Endothelial cell of umbilical vein (primary cell): ENCODE results near the gene CENPN. TPM values are rescaled to one million over a fixed set of nuclear protein-coding genes. Genes with fewer than 3 reads are reported as not detected.

Experiments
- BruUV-seq: library from RNA; stranded (reverse); fragments of 400-500 nt; replicated peaks from 2 replicates; lab custom pipeline; 2021; lab: Mats Ljungman, UMichigan
- CTCF ChIA-PET: fragments of 300-600, 350-600 bp; sonication (Branson Sonifier 250); formaldehyde crosslinking; loops from one replicate; lab custom pipeline; 2021; ENCODE audit warnings: antibody characterized with exemption, inconsistent platforms; lab: Charles Lee
- POLR2A ChIA-PET: fragments of 300-600, 350-600 bp; sonication (Branson Sonifier 250); formaldehyde crosslinking; loops from one replicate; lab custom pipeline; 2021; ENCODE audit warnings: antibody characterized with exemption, inconsistent platforms; lab: Charles Lee
- DNase-seq: peaks from one replicate; pipeline ENCODE4 v3.0.0-alpha.2; 2011; ENCODE audit warnings: low read depth, low spot score
- FAIRE-seq: peaks from 2 replicates; lab custom pipeline; 2011; peaks lifted over from hg19 to GRCh38; lab: Jason Lieb, UNC
- H2AFZ ChIP-seq: 2 replicates; pipeline ENCODE4 v1.6.0; 2012; ENCODE audit warnings: low read depth, low read length, control low read depth, inconsistent platforms
- H3K27ac ChIP-seq: 2 replicates; pipeline ENCODE4 v1.5.1; 2011; ENCODE audit warnings: low read depth, mild to moderate bottlenecking, control low read depth, low read length, moderate library complexity; ENCODE audit not compliant: insufficient read depth
- H3K27me3 ChIP-seq, 2 experiments: 2 replicates each; pipeline versions ENCODE4 v1.6.0 to v1.6.1; 2011; ENCODE audit warnings: low read length in 2 of 2, mixed read lengths in 1 of 2; ENCODE audit not compliant: control insufficient read depth in 2 of 2, insufficient read depth in 2 of 2
- H3K36me3 ChIP-seq, 2 experiments: 2 replicates in 1 of 2; 3 replicates in 1 of 2; pipeline ENCODE4 v1.5.1; 2011; ENCODE audit warnings: low read length in 2 of 2, mild to moderate bottlenecking in 1 of 2, moderate library complexity in 1 of 2; ENCODE audit not compliant: control insufficient read depth in 2 of 2, insufficient read depth in 2 of 2; ENCODE audit errors: extremely low read depth in 1 of 2
- H3K4me1 ChIP-seq: 3 replicates; pipeline ENCODE4 v1.5.1; 2011; ENCODE audit warnings: mild to moderate bottlenecking, low read length; ENCODE audit not compliant: control insufficient read depth, insufficient read depth; ENCODE audit errors: extremely low read depth
- H3K4me2 ChIP-seq: 2 replicates; pipeline ENCODE4 v1.6.1; 2011; ENCODE audit warnings: low read length, control low read depth, mixed read lengths; ENCODE audit not compliant: insufficient read depth
- H3K4me3 ChIP-seq, 3 experiments: fragments of 200-600 bp in 1 of 3; sonication (generic), shearing (Covaris generic) in 1 of 3; replicated peaks in 1 of 3; 2 replicates each; pipeline ENCODE4 v1.5.1; 2011 to 2016; ENCODE audit warnings: control low read depth in 3 of 3, low read length in 3 of 3, mild to moderate bottlenecking in 2 of 3, inconsistent platforms in 1 of 3, low read depth in 1 of 3, moderate library complexity in 1 of 3; ENCODE audit not compliant: insufficient read depth in 1 of 3
- H3K79me2 ChIP-seq: 2 replicates; pipeline ENCODE4 v1.6.0; 2012; ENCODE audit warnings: low read length, inconsistent platforms; ENCODE audit not compliant: control insufficient read depth, insufficient read depth
- H3K9ac ChIP-seq: replicated peaks from 2 replicates; pipeline ENCODE3; 2011; ENCODE audit warnings: low read length, control low read depth; ENCODE audit not compliant: insufficient read depth; ENCODE audit errors: extremely low read depth
- H3K9me1 ChIP-seq: replicated peaks from 3 replicates; pipeline ENCODE4 v1.6.0; 2011; ENCODE audit warnings: mild to moderate bottlenecking, low read length; ENCODE audit not compliant: control insufficient read depth, insufficient read depth; ENCODE audit errors: extremely low read depth
- H3K9me3 ChIP-seq: replicated peaks from 2 replicates; pipeline ENCODE4 v1.5.1; 2012; ENCODE audit warnings: low read length, inconsistent platforms; ENCODE audit not compliant: control insufficient read depth, insufficient read depth
- H4K20me1 ChIP-seq: replicated peaks from 2 replicates; pipeline ENCODE3; 2011; ENCODE audit warnings: mild to moderate bottlenecking, low read length; ENCODE audit not compliant: control insufficient read depth, insufficient read depth; ENCODE audit errors: extremely low read depth
- CTCF ChIP-seq, 2 donors: IDR thresholded peaks; 1 replicate in 1 of 2; 2 replicates in 1 of 2; pipeline ENCODE4 v1.5.1; 2011; ENCODE audit warnings: low read length in 2 of 2, mild to moderate bottlenecking in 2 of 2, moderate library complexity in 2 of 2, control low read depth in 1 of 2, inconsistent platforms in 1 of 2, low read depth in 1 of 2; ENCODE audit not compliant: insufficient read depth in 1 of 2; ENCODE audit errors: extremely low read depth in 1 of 2
- EZH2 ChIP-seq: IDR thresholded peaks from 2 replicates; pipeline ENCODE4 v1.6.1; 2012; ENCODE audit warnings: borderline replicate concordance, low read depth, mild to moderate bottlenecking, moderate library complexity, low read length, inconsistent platforms; ENCODE audit not compliant: severe bottlenecking
- FOS ChIP-seq: IDR thresholded peaks from 2 replicates; pipeline ENCODE4 v1.6.1; 2011; ENCODE audit warnings: mild to moderate bottlenecking, low read length, moderate library complexity, borderline replicate concordance; ENCODE audit not compliant: insufficient read depth
- GATA2 ChIP-seq: IDR thresholded peaks from 2 replicates; pipeline ENCODE4 v1.7.0; 2011; ENCODE audit warnings: low read depth, mild to moderate bottlenecking, moderate library complexity, mixed read lengths, low read length; ENCODE audit not compliant: insufficient read length, insufficient read depth
- JUN ChIP-seq: IDR thresholded peaks from 2 replicates; pipeline ENCODE4 v1.6.1; 2011; ENCODE audit warnings: borderline replicate concordance, low read depth; ENCODE audit not compliant: insufficient read length, insufficient read depth
- MYC ChIP-seq: IDR thresholded peaks from one replicate; pipeline ENCODE4 v1.6.1; 2011; ENCODE audit warnings: mild to moderate bottlenecking, low read depth, low read length
- POLR2A ChIP-seq: IDR thresholded peaks from 2 replicates; pipeline ENCODE4 v1.6.1; 2012; ENCODE audit warnings: low read depth, mild to moderate bottlenecking, control low read depth, low read length
- POLR2AphosphoS5 ChIP-seq: IDR thresholded peaks from 2 replicates; pipeline ENCODE4 v1.6.1; 2012; ENCODE audit warnings: low read depth, mild to moderate bottlenecking, control low read depth, low read length, moderate library complexity; ENCODE audit not compliant: insufficient read depth
- dilution Hi-C: fragments of 300-500 bp; cut with MboI; formaldehyde crosslinking; loops from one replicate; pipeline ENCODE4 v1.15.0; 2019; ENCODE audit warnings: low sequenced_read_pairs; ENCODE audit not compliant: extremely low pct_ligation_motif_present
- intact Hi-C: fragments of 100-400 bp; cut with micrococcal nuclease; formaldehyde crosslinking; loops from one replicate; pipeline ENCODE4 v1.10.0; 2022
- polyA plus RNA-seq, 4 experiments: library from polyadenylated mRNA; depleted of rRNA in 3 of 4; stranded (reverse) in 3 of 4; unstranded in 1 of 4; fragments of >200 nt; gene quantifications; 2 replicates each; pipeline versions ENCODE4 v1.2.1 to v1.2.3, GENCODE V29; 2011 to 2012; ENCODE audit warnings: missing spikeins in 1 of 4
- total RNA-seq: library from RNA; stranded (reverse); gene quantifications from 2 replicates; pipeline ENCODE4 v1.2.3, GENCODE V29; 2021
- TF ChIP-seq, protein P1 (sequence below): IDR thresholded peaks from 2 replicates; pipeline ENCODE4 v1.6.1; 2011; ENCODE audit not compliant: insufficient read depth, insufficient read length

Gene CENPN
- total and polyA plus RNA-seq, 2 donors (not counting 3 experiments of a cell fraction or from before 2014, with no cell fraction given) = 17.6 to 52.4 TPM

DNA sequence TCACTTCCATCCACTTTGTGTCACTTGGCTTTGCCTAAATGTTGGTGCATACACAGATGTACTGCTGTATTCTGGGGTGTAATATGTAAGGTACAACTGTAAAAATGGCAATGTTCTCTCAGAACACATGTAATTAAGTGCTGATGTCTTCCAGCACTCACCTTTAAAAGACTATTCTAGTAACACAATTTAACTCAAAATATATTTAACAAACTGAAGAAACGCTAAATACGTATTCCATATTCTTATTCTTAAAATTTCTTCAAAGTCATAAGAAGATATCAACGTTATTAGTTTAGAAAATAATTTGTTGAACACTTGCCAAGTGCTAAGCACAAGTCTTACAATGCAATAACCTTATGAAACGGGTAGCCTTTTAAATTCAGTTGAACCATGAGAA is 4.0 kb upstream of the CENPN start:
- no peaks in the 10 kb centered on the region for H3K36me3 ChIP-seq
- no peak overlapping the region for H3K9ac ChIP-seq
- H3K4me2 ChIP-seq = no peak overlapping the region
- no peaks in the 10 kb centered on the region for H4K20me1 ChIP-seq
- no peak overlapping the region for H3K27ac ChIP-seq
- DNase-seq = no peak
- peaks cover 14% of the 10 kb centered on the region for H3K4me1 ChIP-seq
- no peak for TF ChIP-seq JUN
- TF ChIP-seq EZH2 = no peak
- no peak for TF ChIP-seq POLR2AphosphoS5
- TF ChIP-seq GATA2 = no peak
- TF ChIP-seq FOS = no peak
- no peak for TF ChIP-seq POLR2A
- TF ChIP-seq CTCF (IDR thresholded peaks at IDR 0.05; ENCODE audit: extremely low read depth in 1 of 2, insufficient read depth in 1 of 2, low read depth in 1 of 2, low read length in 2 of 2) = no peak
- TF ChIP-seq, protein P1, sequence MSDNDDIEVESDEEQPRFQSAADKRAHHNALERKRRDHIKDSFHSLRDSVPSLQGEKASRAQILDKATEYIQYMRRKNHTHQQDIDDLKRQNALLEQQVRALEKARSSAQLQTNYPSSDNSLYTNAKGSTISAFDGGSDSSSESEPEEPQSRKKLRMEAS = no peak
- no peak for TF ChIP-seq MYC
- H3K9me1 ChIP-seq = no peaks in the 10 kb centered on the region
- no peaks in the 10 kb centered on the region for H3K9me3 ChIP-seq
- ChIA-PET POLR2A (no interaction called here), CTCF (interaction anchor here (1.4 to 4.3 kb wide), 4 partner anchors 9 to 79 kb away, joined by 3 to 38 read pairs (median 6); no protein-coding TSS in a partner anchor)
- peaks cover 88% of the 10 kb centered on the region for H3K79me2 ChIP-seq
- no TSS peak for BruUV-seq
- dilution Hi-C loops (no loop called here), intact Hi-C loops (no loop called here)
- no peak overlapping the region for H3K4me3 ChIP-seq
- H3K27me3 ChIP-seq = no peaks in the 10 kb centered on the region
- H2AFZ ChIP-seq = no peak overlapping the region
- no peak for FAIRE-seq
